Fibroblast of mammary gland (primary cell): ENCODE results near the gene SPATA13.
A peak's percentile ranks its signal among the peaks of the same experiment; 100 is the strongest.

ENCODE experiments used
- DNase-seq: peaks from one replicate; pipeline ENCODE4 v3.0.0-alpha.2; 2010; ENCODE audit warnings: low read depth
- H3K4me3 ChIP-seq: 2 replicates; pipeline ENCODE4 v1.5.1; 2011; ENCODE audit warnings: low read depth, mild to moderate bottlenecking, low read length, moderate library complexity; ENCODE audit not compliant: control insufficient read depth
- CTCF ChIP-seq: conservative IDR thresholded peaks from 2 replicates; pipeline ENCODE4 v1.5.1; 2011; ENCODE audit warnings: low read depth, low read length, inconsistent platforms; ENCODE audit not compliant: control insufficient read depth, insufficient read depth

The SPATA13 gene

GRCh38 chr13:24181991-24182702, 21.6 kb downstream of the SPATA13 start:
- no peak for TF ChIP-seq CTCF
- H3K4me3 ChIP-seq = no peak overlapping the region
- DNase-seq = peak; percentile 20

GRCh38 chr13:24182703-24183081, 22.2 kb downstream of the SPATA13 start:
- no peak for DNase-seq
- H3K4me3 ChIP-seq = no peak overlapping the region
- TF ChIP-seq CTCF = no peak

- no peak for TF ChIP-seq CTCF
Observed at GRCh38 chr13:24183741-24184182, 23.2 kb downstream of the SPATA13 start.

GRCh38 chr13:24184265-24184841, 23.8 kb downstream of the SPATA13 start:
- TF ChIP-seq CTCF = no peak
- no peak for DNase-seq
- H3K4me3 ChIP-seq = no peak overlapping the region

More at GRCh38 chr13:24183741-24184182, 23.2 kb downstream of the SPATA13 start:
- H3K4me3 ChIP-seq = no peak overlapping the region
- DNase-seq = no peak

- no peak for TF ChIP-seq CTCF
- no peak overlapping the region for H3K4me3 ChIP-seq
- no peak for DNase-seq
Observed at GRCh38 chr13:24184882-24185281, 24.4 kb downstream of the SPATA13 start.

- peak; percentile 37 for DNase-seq
- no peak overlapping the region for H3K4me3 ChIP-seq
- no peak for TF ChIP-seq CTCF
Observed at GRCh38 chr13:24185591-24186232, 25.2 kb downstream of the SPATA13 start.
